Tibial nerve (tissue), 4 donors: ENCODE data around the gene CCDC60. TPM values are rescaled to one million over a fixed set of nuclear protein-coding genes. Genes with fewer than 3 reads are reported as not detected.

Experiments used
- DNase-seq, 2 donors: peaks; one replicate each; pipeline ENCODE4 v3.0.0-alpha.2; 2019; ENCODE audit warnings: low spot score in 2 of 2
- H3K27ac ChIP-seq, 4 donors: fragments of 200-600 bp; sonication (generic) in 3 of 4; one replicate each; pipeline ENCODE4 v1.5.1; 2017 to 2019; ENCODE audit warnings: mild to moderate bottlenecking in 1 of 4
- H3K27me3 ChIP-seq, 2 donors: fragments of 200-600 bp; sonication (generic) in 1 of 2; one replicate each; pipeline versions ENCODE4 v1.5.1 to v1.6.0; 2017 to 2019
- H3K36me3 ChIP-seq, 3 donors: fragments of 200-600 bp; sonication (generic); one replicate each; pipeline ENCODE4 v1.5.1; 2018 to 2019
- H3K4me1 ChIP-seq, 4 donors: fragments of 200-600 bp; sonication (generic) in 3 of 4; one replicate each; pipeline ENCODE4 v1.5.1; 2017 to 2019
- H3K4me3 ChIP-seq, 4 donors: fragments of 200-600 bp; sonication (generic) in 3 of 4; one replicate each; pipeline ENCODE4 v1.5.1; 2017 to 2019; ENCODE audit warnings: mild to moderate bottlenecking in 1 of 4, moderate library complexity in 1 of 4
- H3K9me3 ChIP-seq, 4 donors: fragments of 200-600 bp; sonication (generic) in 3 of 4; one replicate each; pipeline ENCODE4 v1.5.1; 2017 to 2019
- EP300 ChIP-seq, 2 donors: sonication (generic); formaldehyde crosslinking; IDR thresholded peaks; one replicate each; pipeline ENCODE4 v1.6.1; 2017; ENCODE audit warnings: antibody characterized with exemption in 2 of 2, mild to moderate bottlenecking in 1 of 2
- POLR2A ChIP-seq, 2 donors: fragments of 450-650 bp; IDR thresholded peaks; one replicate each; pipeline ENCODE4 v1.6.1; 2017; ENCODE audit warnings: antibody characterized with exemption in 2 of 2, mild to moderate bottlenecking in 2 of 2, moderate library complexity in 2 of 2
- WGBS, 2 donors: methylation state at CpG; one replicate each; pipeline ENCODE4 v1.1.5; 2018; 5-methylcytosine and 5-hydroxymethylcytosine counted together
- total RNA-seq, 4 donors: library from RNA; depleted of rRNA; stranded (reverse); fragments of >200 nt; gene quantifications; one replicate each; pipeline ENCODE4 v1.1.0, GENCODE V29; 2016
- TF ChIP-seq, protein P1 (sequence below), 5 experiments: fragments of 200-600 bp in 3 of 5; fragments of 450-650 bp in 2 of 5; sonication (generic) in 3 of 5; IDR thresholded peaks; one replicate each; pipeline ENCODE4 v1.5.1; 2016 to 2019; ENCODE audit warnings: antibody characterized with exemption in 5 of 5, mild to moderate bottlenecking in 3 of 5, moderate library complexity in 2 of 5

Gene CCDC60
- total RNA-seq, 4 donors from 2014 or later, result not detected

DNA sequence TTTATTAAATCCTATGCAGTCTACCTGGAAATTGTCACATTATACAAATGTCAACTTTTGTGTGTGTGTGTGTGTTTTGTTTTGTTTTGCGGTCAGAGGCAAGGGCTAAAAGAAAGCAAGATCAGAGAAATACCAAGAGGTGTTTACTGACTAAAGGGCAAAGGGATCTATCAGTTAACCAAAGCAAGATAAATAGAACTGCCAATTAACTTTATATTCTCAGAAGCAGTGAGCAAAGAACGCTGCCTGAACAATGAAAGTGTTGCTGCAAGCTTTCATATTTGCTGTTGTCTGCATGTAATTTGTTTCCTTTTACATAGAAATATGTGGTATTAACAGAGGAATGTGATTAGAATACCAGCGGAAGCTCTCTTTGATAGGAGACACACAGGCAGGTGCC, 30.9 kb downstream of the CCDC60 start:
- H3K9me3 ChIP-seq, result no peaks in the 10 kb centered on the region
- 55 to 67% methylated on average over 3 of the region's 3 CpGs for WGBS, 2 donors
- no peaks in the 10 kb centered on the region for H3K36me3 ChIP-seq
- no peaks in the 10 kb centered on the region for H3K4me1 ChIP-seq
- TF ChIP-seq, protein P1, sequence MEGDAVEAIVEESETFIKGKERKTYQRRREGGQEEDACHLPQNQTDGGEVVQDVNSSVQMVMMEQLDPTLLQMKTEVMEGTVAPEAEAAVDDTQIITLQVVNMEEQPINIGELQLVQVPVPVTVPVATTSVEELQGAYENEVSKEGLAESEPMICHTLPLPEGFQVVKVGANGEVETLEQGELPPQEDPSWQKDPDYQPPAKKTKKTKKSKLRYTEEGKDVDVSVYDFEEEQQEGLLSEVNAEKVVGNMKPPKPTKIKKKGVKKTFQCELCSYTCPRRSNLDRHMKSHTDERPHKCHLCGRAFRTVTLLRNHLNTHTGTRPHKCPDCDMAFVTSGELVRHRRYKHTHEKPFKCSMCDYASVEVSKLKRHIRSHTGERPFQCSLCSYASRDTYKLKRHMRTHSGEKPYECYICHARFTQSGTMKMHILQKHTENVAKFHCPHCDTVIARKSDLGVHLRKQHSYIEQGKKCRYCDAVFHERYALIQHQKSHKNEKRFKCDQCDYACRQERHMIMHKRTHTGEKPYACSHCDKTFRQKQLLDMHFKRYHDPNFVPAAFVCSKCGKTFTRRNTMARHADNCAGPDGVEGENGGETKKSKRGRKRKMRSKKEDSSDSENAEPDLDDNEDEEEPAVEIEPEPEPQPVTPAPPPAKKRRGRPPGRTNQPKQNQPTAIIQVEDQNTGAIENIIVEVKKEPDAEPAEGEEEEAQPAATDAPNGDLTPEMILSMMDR (IDR thresholded peaks at IDR 0.05), result no peak
- TF ChIP-seq EP300 (IDR thresholded peaks at IDR 0.05) (no peak), POLR2A (IDR thresholded peaks at IDR 0.05) (no peak)
- DNase-seq, result no peak
- H3K4me3 ChIP-seq, result no peak overlapping the region
- H3K27ac ChIP-seq, result no peak overlapping the region
- H3K27me3 ChIP-seq, result no peaks in the 10 kb centered on the region

- 82 to 84% methylated on average over 6 of the region's 6 CpGs for WGBS, 2 donors
- Histone ChIP-seq H3K9me3 (no peaks in the 10 kb centered on the region), H3K27me3 (no peaks in the 10 kb centered on the region), H3K4me3 (no peak overlapping the region), H3K4me1 (no peaks in the 10 kb centered on the region), H3K27ac (no peak overlapping the region), H3K36me3 (no peaks in the 10 kb centered on the region)
- TF ChIP-seq POLR2A (IDR thresholded peaks at IDR 0.05), result no peak
- TF ChIP-seq, protein P1 (IDR thresholded peaks at IDR 0.05), result no peak
- DNase-seq, result no peak
Measured at GRCh38 chr12:119366007-119366406, 31.5 kb downstream of the CCDC60 start.

DNA sequence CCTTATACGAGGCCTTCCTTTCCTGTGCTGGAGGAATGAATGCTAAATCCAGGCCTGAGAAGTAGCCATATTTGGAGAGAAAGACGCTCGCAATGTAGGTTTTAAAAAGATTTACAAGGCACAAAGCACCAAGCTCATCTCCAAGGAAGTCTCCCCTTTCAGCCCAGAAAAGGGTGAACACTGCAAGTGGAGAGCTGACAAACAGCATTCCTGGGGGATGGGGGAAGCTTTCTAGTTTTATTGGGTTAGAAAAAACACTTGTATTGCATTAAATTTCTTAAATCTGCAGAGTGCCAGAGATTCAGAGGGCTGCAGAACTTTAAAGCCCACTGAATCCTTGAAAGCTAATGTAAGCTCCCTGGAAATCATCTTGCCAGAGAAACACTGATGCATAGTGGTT, 34.6 kb downstream of the CCDC60 start:
- TF ChIP-seq POLR2A (IDR thresholded peaks at IDR 0.05), result no peak
- TF ChIP-seq, protein P1 (IDR thresholded peaks at IDR 0.05), result no peak
- TF ChIP-seq EP300 (IDR thresholded peaks at IDR 0.05), result no peak
- no peak for DNase-seq
- Histone ChIP-seq H3K36me3 (no peaks in the 10 kb centered on the region), H3K27ac (no peak overlapping the region), H3K9me3 (no peaks in the 10 kb centered on the region), H3K4me3 (no peak overlapping the region), H3K4me1 (no peaks in the 10 kb centered on the region), H3K27me3 (no peaks in the 10 kb centered on the region)
- 62 to 68% methylated on average over 3 of the region's 3 CpGs for WGBS, 2 donors

DNA sequence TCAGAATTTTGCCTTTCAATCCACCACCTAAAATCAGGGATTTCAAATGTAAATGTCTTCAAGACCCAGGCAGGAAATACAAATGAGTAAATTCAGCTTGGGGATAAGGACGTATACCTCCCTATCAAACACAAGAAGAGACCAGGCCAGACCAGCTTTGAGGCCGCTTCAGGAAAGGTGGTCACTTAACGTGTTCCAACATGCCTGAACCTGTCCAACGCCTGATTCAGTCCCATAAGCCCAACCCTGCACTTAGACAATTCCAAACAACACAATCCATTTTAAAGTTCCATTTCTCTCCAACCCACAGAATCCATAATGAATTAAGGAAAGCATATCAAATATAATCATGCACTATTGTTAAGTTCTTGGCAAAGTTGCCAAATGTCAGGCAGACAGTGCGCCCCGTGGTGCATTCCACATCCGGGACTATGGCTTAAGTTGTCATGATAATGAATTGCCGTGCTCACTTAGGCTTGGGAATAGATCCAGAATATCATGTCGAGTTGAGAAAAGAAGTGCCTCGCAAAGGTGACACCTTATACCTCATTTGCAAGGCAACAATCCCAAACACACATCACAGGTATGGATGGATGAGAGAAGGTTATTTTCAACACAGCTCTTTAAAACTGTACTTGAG, 35.5 kb downstream of the CCDC60 start:
- Histone ChIP-seq H3K4me1 (no peaks in the 10 kb centered on the region), H3K4me3 (no peak overlapping the region), H3K9me3 (no peaks in the 10 kb centered on the region), H3K27ac (no peak overlapping the region), H3K27me3 (no peaks in the 10 kb centered on the region), H3K36me3 (no peaks in the 10 kb centered on the region)
- WGBS, 2 donors, result 61 to 69% methylated on average over 10 of the region's 10 CpGs
- DNase-seq, result no peak
- TF ChIP-seq EP300 (IDR thresholded peaks at IDR 0.05) (no peak), POLR2A (IDR thresholded peaks at IDR 0.05) (no peak)
- TF ChIP-seq, protein P1 (IDR thresholded peaks at IDR 0.05), result no peak

- no peaks in the 10 kb centered on the region for H3K9me3 ChIP-seq
- TF ChIP-seq POLR2A (IDR thresholded peaks at IDR 0.05), result no peak
- TF ChIP-seq EP300 (IDR thresholded peaks at IDR 0.05), result no peak
- TF ChIP-seq, protein P1 (IDR thresholded peaks at IDR 0.05), result no peak
- H3K4me1 ChIP-seq, result no peaks in the 10 kb centered on the region
- H3K36me3 ChIP-seq, result no peaks in the 10 kb centered on the region
- H3K27ac ChIP-seq, result no peak overlapping the region
- 68 to 76% methylated on average over 7 of the region's 7 CpGs for WGBS, 2 donors
- H3K27me3 ChIP-seq, result no peaks in the 10 kb centered on the region
- DNase-seq, result no peak
- no peak overlapping the region for H3K4me3 ChIP-seq
Measured at GRCh38 chr12:119372540-119372939, 38.0 kb downstream of the CCDC60 start.
